Keratinocyte (primary cell): Measurements from ENCODE around the gene TMPRSS3. TPM values are rescaled to one million over a fixed set of nuclear protein-coding genes. Genes with fewer than 3 reads are reported as not detected.

Experiments used
- DNase-seq: peaks from one replicate; pipeline ENCODE4 v3.0.0-alpha.2; 2011; ENCODE audit warnings: low read depth, missing footprints, low spot score
- FAIRE-seq: peaks from 2 replicates; lab custom pipeline; 2011; peaks lifted over from hg19 to GRCh38; lab: Jason Lieb, UNC
- H2AFZ ChIP-seq: 2 replicates; pipeline ENCODE4 v1.6.0; 2012; ENCODE audit warnings: low read length, control low read depth, inconsistent platforms; ENCODE audit not compliant: control insufficient read depth
- H3K27ac ChIP-seq: 2 replicates; pipeline ENCODE4 v1.5.1; 2011; ENCODE audit warnings: low read length; ENCODE audit not compliant: control insufficient read depth, insufficient read depth
- H3K27me3 ChIP-seq: 3 replicates; pipeline ENCODE4 v1.6.0; 2011; ENCODE audit warnings: low read length; ENCODE audit not compliant: control insufficient read depth, insufficient read depth; ENCODE audit errors: extremely low read depth
- H3K36me3 ChIP-seq, 2 experiments: 2 replicates in 1 of 2; 3 replicates in 1 of 2; pipeline ENCODE4 v1.5.1; 2011; ENCODE audit warnings: low read length in 2 of 2, mild to moderate bottlenecking in 1 of 2; ENCODE audit not compliant: control insufficient read depth in 2 of 2, insufficient read depth in 2 of 2; ENCODE audit errors: extremely low read depth in 1 of 2
- H3K4me1 ChIP-seq: 3 replicates; pipeline ENCODE4 v1.5.1; 2011; ENCODE audit warnings: low read length; ENCODE audit not compliant: control insufficient read depth, insufficient read depth; ENCODE audit errors: extremely low read depth
- H3K4me2 ChIP-seq: 3 replicates; pipeline ENCODE4 v1.6.0; 2011; ENCODE audit warnings: low read depth, low read length; ENCODE audit not compliant: control insufficient read depth, insufficient read depth; ENCODE audit errors: extremely low read depth
- H3K4me3 ChIP-seq, 3 experiments: fragments of 200-600 bp in 1 of 3; sonication (generic) in 1 of 3; 2 replicates in 2 of 3; 3 replicates in 1 of 3; pipeline ENCODE4 v1.5.1; 2011 to 2016; ENCODE audit warnings: low read length in 3 of 3, mild to moderate bottlenecking in 3 of 3, control low read depth in 2 of 3, inconsistent platforms in 1 of 3, low read depth in 1 of 3, mixed read lengths in 1 of 3, mixed run types in 1 of 3, moderate library complexity in 1 of 3; ENCODE audit not compliant: control insufficient read depth in 2 of 3, insufficient read depth in 2 of 3; ENCODE audit errors: extremely low read depth in 1 of 3
- H3K79me2 ChIP-seq: 2 replicates; pipeline ENCODE4 v1.6.0; 2012; ENCODE audit warnings: low read length; ENCODE audit not compliant: control insufficient read depth, insufficient read depth
- H3K9ac ChIP-seq: 3 replicates; pipeline ENCODE4 v1.6.0; 2011; ENCODE audit warnings: low read length; ENCODE audit not compliant: control insufficient read depth, insufficient read depth; ENCODE audit errors: extremely low read depth
- H3K9me1 ChIP-seq: 3 replicates; pipeline ENCODE4 v1.6.0; 2011; ENCODE audit warnings: low read length; ENCODE audit not compliant: control insufficient read depth, insufficient read depth; ENCODE audit errors: extremely low read depth
- H3K9me3 ChIP-seq: 2 replicates; pipeline ENCODE4 v1.5.1; 2012; ENCODE audit warnings: low read depth, low read length; ENCODE audit not compliant: control insufficient read depth
- H4K20me1 ChIP-seq: 3 replicates; pipeline ENCODE4 v1.6.0; 2011; ENCODE audit warnings: low read length; ENCODE audit not compliant: control insufficient read depth, insufficient read depth; ENCODE audit errors: extremely low read depth
- CTCF ChIP-seq, 3 experiments: IDR thresholded peaks in 1 of 3; conservative IDR thresholded peaks in 1 of 3; optimal IDR thresholded peaks in 1 of 3; 2 replicates in 2 of 3; 3 replicates in 1 of 3; pipeline versions ENCODE3 to v1.5.1; 2011; ENCODE audit warnings: low read length in 3 of 3, mild to moderate bottlenecking in 3 of 3, moderate library complexity in 2 of 3, control low read depth in 1 of 3, inconsistent platforms in 1 of 3; ENCODE audit not compliant: insufficient read depth in 2 of 3; ENCODE audit errors: extremely low read depth in 1 of 3
- EZH2 ChIP-seq: IDR thresholded peaks from one replicate; pipeline ENCODE4 v1.6.1; 2012; ENCODE audit warnings: inconsistent platforms, mild to moderate bottlenecking, low read length, moderate library complexity
- dilution Hi-C: fragments of 300-500 bp; cut with MboI; formaldehyde crosslinking; loops from one replicate; pipeline ENCODE4 v1.7.0; 2020; ENCODE audit warnings: low sequenced_read_pairs; ENCODE audit not compliant: extremely low pct_ligation_motif_present
- polyA plus RNA-seq, 5 experiments: library from polyadenylated mRNA; depleted of rRNA in 3 of 5; stranded (reverse) in 3 of 5; stranded (forward) in 1 of 5; unstranded in 1 of 5; fragments of >200 nt; gene quantifications; 1 replicate in 1 of 5; 2 replicates in 3 of 5; 3 replicates in 1 of 5; pipeline versions ENCODE4 v1.2.1 to v1.2.3, GENCODE V29; 2011 to 2012; ENCODE audit warnings: missing spikeins in 2 of 5, low read depth in 1 of 5, low replicate concordance in 1 of 5

Gene TMPRSS3
- polyA plus RNA-seq, 1 donor (not counting 4 experiments of a cell fraction or from before 2014, with no cell fraction given), result not detected

GRCh38 chr21:42444745-42445059 is 48.9 kb upstream of the TMPRSS3 start:
- H3K79me2 ChIP-seq, result no peaks in the 10 kb centered on the region
- H3K9me3 ChIP-seq, result no peaks in the 10 kb centered on the region
- DNase-seq (no peak), FAIRE-seq (no peak)
- no peaks in the 10 kb centered on the region for H3K4me1 ChIP-seq
- H3K4me3 ChIP-seq, result no peak overlapping the region
- H4K20me1 ChIP-seq, result no peaks in the 10 kb centered on the region
- no peak for TF ChIP-seq CTCF (optimal IDR thresholded peaks at IDR 0.05 in 1 of 3, IDR thresholded peaks at IDR 0.05 in 1 of 3, conservative IDR thresholded peaks at IDR 0.05 in 1 of 3; ENCODE audit: extremely low read depth in 1 of 3, insufficient read depth in 2 of 3, low read length in 3 of 3)
- no peak for TF ChIP-seq EZH2
- no peaks in the 10 kb centered on the region for H3K27me3 ChIP-seq
- H3K36me3 ChIP-seq, result no peaks in the 10 kb centered on the region
- no peak overlapping the region for H3K9ac ChIP-seq
- dilution Hi-C loops, result no loop called here
- H3K9me1 ChIP-seq, result no peaks in the 10 kb centered on the region
- no peak overlapping the region for H2AFZ ChIP-seq
- H3K4me2 ChIP-seq, result no peak overlapping the region
- H3K27ac ChIP-seq, result no peak overlapping the region

GRCh38 chr21:42443876-42444744 is 48.3 kb upstream of the TMPRSS3 start:
- Histone ChIP-seq H3K9ac (no peak overlapping the region), H3K36me3 (no peaks in the 10 kb centered on the region), H4K20me1 (no peaks in the 10 kb centered on the region), H3K9me1 (no peaks in the 10 kb centered on the region), H3K27me3 (no peaks in the 10 kb centered on the region), H3K9me3 (no peaks in the 10 kb centered on the region), H3K79me2 (no peaks in the 10 kb centered on the region), H3K27ac (no peak overlapping the region), H3K4me2 (no peak overlapping the region), H2AFZ (no peak overlapping the region), H3K4me1 (no peaks in the 10 kb centered on the region), H3K4me3 (no peak overlapping the region)
- dilution Hi-C loops, result no loop called here
- TF ChIP-seq EZH2 (no peak), CTCF (optimal IDR thresholded peaks at IDR 0.05 in 1 of 3, IDR thresholded peaks at IDR 0.05 in 1 of 3, conservative IDR thresholded peaks at IDR 0.05 in 1 of 3; ENCODE audit: extremely low read depth in 1 of 3, insufficient read depth in 2 of 3, low read length in 3 of 3) (no peak)
- FAIRE-seq (no peak), DNase-seq (no peak)
